HTERT RPE-1 (cell line): ENCODE measurements around the gene INHA.

Source experiments
- in situ Hi-C: fragments of 300-500 bp; cut with MboI; formaldehyde crosslinking; loops from 4 replicates; pipeline ENCODE4 v1.14.3; 2020; ENCODE audit warnings: low sequenced_read_pairs

Gene INHA

GRCh38 chr2:219557320-219557719 lies 14.8 kb upstream of the INHA start:
- in situ Hi-C loops, result no loop called here

DNA sequence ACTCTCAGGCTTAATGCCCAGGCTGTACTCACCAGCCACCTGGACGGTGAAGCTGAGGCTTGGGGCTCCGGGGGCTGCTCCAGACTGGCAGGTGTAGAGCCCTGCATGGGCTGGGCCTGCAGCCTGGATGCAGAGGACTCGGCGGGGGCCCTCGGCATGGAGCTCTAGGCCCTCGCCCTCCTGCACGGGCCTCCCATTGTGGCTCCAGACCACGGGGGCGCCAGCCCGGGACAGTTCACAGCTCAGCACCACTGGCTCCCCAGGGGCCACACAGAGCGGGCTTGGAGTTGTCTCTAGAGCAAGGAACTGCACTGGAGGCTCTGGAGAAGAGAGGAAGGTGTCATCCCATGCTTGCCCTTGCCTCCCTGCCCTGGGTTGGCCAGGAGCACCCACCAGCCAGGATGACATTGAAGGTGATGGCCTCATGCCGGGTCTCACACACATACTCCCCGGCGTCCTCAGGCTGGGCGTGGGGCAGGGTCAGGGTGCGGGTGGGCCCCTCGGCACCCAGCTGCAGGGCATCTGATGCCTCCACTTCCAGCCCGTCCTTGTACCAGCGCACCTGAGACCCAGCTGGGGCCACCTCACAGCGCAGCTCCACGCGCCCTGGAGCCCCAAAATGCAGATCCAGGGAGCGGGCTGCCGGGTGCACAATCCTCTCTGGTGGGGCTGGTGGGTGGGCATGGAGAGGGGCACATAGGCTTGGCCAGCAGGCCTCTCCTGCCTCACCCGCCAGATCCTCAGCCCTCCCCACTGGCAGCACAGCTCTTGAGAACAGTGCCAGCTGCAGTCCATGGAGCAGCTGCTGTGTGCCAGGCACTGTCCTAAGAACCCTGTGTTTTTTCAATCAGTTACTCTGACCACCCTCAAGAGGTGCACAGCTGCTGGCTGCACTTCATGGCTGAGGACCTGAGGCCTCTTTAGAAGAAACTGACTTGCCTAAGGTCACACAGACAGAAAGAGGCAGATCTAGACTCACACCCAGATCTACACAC lies 14.0 kb upstream of the INHA start:
- in situ Hi-C loops, result no loop called here

GRCh38 chr2:219559156-219559915 lies 12.8 kb upstream of the INHA start:
- in situ Hi-C loops, result no loop called here

DNA sequence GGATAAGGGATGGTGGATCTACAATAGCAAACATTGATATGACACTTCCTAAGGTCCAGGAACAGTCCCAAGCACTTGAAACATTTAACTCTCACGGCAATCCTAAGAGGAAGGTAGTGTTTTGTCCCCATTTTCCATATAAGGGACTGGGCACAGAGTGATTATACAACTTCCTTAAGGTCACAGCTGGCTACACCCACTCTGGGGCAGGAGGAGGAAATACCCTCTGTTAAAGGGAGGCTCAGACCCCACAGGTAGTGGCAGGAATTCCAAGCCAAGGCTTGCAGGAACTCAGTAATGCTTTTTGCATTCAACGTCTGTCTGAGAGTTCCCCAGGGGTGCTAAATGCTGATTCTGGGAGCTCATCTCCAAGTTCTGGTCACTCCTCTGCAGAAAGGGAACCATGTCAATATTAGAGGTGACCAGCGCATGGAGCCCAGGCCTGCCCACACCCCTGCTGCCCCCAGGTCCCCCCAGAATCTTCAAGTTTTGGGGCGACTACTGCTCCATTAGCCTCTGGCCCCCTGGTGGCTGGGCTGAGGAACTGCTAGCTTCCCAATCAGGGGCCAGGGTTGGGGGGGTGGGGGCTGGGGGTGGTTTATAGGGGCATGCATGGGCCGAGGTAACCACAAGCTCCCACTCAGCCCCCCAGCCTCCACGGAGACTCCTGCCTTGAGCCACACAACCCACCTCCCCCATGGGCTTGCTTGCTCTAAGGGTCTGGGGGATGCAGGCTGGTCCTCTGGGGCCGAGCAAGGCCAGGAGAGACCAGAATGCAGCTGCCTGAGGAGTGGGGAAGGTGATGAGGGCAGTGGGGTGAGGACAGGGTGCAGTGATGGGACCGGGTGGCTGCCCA lies 11.8 kb upstream of the INHA start:
- in situ Hi-C loops, result no loop called here

GRCh38 chr2:219560893-219561178 lies 11.3 kb upstream of the INHA start:
- in situ Hi-C loops, result no loop called here

DNA sequence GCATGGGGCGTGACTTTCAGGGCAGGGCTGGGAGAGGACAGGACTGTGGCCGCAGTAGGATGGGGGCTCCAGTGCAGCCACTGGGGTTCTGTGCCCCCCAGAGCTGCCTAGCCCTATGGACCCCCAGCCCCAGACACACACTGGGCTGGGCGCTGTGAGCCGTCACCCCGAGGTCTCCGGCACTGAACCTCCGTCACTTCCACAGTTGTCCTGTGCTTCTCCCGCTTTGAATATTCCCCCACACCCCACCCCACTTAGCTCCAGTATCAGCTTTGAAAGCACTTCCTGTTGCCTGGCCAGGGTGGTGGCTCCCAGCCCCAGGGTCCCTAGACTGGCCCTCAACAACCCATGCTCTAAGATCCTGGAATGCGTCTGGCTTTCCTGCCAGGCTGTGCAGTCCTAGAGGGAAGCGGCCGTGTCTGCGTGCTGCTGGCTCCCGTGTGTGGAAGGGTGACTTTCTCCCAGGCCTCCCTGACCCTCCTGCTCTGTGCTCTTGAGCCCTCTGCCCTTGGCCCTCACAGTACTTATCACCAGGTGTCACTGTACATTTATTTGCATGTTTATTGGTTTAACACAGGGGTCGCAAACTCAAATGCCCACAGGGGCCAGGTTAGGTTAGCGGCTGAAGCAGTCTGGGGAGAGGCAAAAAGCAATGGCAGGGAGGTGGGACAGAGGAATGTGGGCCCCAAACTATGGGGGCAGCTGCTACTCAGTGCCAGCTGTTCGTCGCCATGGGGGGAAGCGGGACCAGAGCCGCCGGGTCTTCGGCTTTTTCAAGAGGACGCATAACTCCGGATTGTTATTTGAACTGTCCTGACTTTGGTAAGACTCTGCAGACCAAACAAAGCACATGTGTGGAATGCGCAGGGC lies 10.7 kb upstream of the INHA start:
- in situ Hi-C loops, result no loop called here

DNA sequence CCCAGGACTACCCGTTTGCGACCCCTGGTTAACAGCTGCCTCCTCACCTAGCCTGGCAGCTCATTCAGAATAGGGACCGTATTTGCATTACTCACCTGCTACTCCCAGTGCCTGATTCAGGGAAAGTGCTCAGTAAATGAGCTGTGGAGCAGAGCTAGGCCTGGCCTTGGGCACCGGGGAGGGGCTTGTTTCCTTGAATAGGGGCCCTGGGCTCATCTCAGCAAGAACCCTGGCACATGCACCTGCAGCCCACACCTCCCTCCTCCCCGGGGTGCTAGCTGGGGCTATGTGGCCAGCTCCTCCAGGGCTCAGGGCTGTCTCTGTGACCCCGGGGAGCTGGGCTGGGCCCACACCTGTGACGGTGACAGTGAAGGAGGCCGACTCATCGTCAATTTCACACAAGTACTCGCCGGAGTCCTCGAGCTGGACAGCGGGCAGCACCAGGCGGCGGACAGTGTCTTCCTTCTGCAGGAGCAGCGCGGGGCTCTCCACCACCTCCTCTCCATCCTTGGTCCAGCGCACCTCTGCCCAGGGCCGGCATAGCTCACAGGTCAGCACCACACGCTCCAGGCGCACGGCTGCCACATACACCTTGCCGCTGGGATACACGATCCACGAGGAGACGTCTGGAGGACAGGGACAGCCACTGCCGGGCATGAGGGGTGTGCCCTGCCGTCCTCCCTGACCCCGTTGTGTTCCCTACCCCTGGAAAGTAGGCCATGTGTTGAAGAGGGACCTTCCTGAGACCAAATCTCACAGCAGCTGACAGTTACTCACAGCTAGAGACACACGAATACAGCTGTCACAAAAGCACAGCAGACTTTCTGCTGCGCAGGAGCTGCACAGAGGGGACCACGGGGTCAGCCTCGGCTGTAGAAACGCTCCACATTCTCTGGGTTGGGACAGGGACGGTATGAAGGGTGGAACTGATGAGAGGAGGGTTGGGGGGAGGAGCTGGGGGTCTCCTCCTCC lies 9.8 kb upstream of the INHA start:
- in situ Hi-C loops, result no loop called here

DNA sequence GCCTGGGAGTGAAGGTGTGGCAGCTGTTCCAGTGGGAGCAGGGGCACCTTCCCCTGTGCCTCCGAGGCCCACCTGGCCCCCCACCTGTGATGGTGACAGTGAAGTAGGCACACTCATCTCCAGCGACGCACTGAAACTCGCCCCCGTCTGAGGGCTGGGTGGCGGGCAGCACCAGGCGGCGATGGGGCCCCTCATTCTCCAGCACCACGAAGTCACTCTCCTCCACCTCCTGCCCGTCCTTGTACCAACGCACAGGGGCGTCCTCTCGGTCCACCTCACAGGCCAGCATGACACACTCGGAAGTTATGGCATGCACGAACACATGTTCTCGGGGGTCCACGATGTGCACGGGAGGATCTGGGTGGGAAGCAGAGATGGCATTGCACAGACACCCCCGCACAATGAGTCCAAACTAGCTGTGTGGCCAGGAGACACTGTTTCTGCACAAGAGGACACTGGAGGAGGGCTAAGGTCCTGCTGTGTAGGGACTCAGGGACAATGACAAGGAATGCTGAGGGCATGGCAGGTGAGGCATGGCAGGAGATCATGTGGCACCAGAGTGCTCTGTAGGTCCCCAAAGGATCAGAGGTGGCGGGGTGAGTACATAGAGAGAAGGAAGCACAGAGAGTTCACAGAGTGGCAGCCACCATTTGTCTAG lies 8.7 kb upstream of the INHA start:
- in situ Hi-C loops, result no loop called here

- in situ Hi-C loops, result no loop called here
Observed at GRCh38 chr2:219565130-219566080, 6.7 kb upstream of the INHA start.

GRCh38 chr2:219566640-219567039 lies 5.5 kb upstream of the INHA start:
- in situ Hi-C loops, result no loop called here

DNA sequence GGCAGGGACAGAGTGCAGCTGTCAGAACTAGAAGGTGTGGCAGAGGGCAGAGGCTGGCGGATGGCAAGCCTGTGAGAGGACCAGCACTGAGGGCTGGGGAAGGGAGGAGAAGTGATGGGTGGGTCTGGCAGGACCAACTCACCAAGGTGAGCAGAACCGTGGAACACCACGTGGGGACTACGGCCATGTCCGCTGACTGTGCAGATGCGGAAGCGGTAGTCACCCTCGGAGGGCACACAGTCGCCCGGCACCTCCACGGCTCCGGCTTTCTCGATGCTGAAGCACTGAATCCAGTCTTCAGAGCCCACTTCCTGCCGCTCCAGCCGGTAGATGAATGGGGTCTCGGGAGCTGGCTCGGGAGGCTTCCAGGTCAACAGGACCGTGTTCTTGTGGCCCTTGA lies 5.0 kb upstream of the INHA start:
- in situ Hi-C loops, result no loop called here

DNA sequence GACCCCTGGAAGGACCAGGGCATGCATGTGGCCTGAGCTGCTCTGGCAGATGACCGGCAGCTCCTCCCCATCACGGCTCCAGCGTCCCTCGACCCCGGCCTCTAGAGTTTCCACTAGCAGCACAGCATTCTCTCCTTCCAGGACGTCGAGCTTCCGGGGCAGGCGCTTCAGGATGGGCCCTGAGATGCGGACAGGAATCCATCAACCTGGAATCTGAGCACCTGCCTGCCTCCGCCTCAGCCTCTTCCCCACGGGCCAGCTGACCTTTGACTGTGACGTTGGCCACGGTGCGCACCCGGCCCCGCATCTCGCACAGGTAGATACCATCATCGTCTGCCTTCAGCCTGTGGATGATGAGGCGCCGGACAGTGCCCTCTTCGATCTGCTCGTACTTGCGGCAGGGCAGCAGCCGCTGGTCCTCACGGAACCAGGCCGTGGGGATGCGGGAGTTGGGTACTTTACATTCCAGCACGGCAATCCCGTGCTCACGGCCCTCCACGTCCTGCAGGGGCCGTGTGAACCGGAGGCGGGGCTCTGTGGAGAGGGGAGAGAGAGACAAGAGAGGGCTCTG lies 4.2 kb upstream of the INHA start:
- in situ Hi-C loops, result no loop called here

GRCh38 chr2:219569041-219569440 lies 3.1 kb upstream of the INHA start:
- in situ Hi-C loops, result no loop called here

DNA sequence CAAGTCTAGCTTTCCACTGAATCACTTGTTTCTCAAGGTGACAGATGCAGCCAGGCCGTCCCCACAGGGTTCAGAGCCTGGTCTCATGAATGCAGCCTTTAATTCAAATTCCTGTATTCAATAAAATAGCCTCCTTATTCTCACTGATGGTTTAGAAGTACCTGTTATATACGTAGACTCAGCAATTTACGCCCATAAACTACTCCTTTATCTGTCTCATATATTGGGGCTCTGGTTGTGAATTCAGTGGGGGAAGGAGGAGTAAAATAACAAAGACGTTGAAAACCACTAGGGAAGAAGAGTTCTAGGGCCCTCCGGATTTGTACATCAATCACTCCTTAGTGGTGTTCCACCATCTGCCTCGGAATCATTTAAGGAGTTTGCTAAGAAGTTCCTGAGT lies 2.5 kb upstream of the INHA start:
- in situ Hi-C loops, result no loop called here

DNA sequence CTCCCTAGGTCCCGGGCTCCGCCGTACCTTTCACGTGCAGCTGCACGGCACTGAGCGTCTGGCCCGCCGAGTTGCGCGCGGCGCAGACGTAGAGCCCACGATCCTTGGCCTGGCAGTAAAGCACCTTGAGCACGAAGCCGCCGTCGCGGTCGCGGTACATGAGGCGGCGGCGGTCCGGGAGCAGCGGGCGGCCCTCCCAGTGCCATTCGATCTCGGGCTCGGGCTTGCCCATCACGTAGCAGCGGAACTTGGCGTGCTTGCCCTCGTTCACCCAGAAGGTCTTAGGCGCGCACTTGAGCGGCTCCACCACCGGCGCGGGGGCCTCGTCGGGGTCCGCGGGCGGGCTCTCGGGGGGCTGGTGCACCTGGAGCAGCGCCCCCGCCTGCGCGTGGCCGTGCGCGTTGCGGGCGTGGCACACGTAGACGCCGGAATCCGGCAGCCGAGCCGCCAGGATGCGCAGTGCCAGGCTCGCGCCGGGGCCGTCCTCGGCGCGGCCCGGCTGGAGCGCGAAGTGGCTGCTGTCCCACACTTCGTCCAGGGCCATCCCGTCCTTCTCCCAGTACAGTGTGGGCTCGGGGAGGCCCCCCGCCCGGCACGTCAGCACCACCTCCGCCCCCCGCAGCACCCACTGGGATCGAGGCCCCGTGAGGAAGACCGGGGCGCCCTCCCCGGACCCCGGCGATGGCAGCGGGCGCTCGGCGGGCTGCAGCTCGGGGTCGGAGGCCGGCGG lies 1.8 kb upstream of the INHA start:
- in situ Hi-C loops, result no loop called here

- in situ Hi-C loops, result no loop called here
Observed at GRCh38 chr2:219570924-219571310, 1.2 kb upstream of the INHA start.
